Natural killer cell (primary cell): ENCODE measurements around the gene LACC1. TPM values are rescaled to one million over a fixed set of nuclear protein-coding genes. Genes with fewer than 3 reads are reported as not detected.

Experiments
- ATAC-seq, 3 donors: fragments of 150-1000 bp in 2 of 3; fragments of 200-7000 bp in 1 of 3; cut with Tn5 transposase; 1 replicate in 1 of 3; 2 replicates in 2 of 3; pipeline ENCODE4 v1.10.0; 2021; ENCODE audit warnings: mild to moderate bottlenecking in 2 of 3, moderate library complexity in 2 of 3
- DNase-seq, 2 donors: peaks; one replicate each; pipeline versions ENCODE4 v3.0.0 to v3.0.0-alpha.2; 2013 to 2021; ENCODE audit warnings: mixed read lengths in 1 of 2
- H3K27ac ChIP-seq: one replicate; pipeline ENCODE4 v1.5.1; 2013; ENCODE audit warnings: mild to moderate bottlenecking, low read length
- H3K27me3 ChIP-seq: one replicate; pipeline ENCODE4 v1.6.1; 2013; ENCODE audit warnings: low read length; ENCODE audit not compliant: control insufficient read depth, insufficient read depth
- H3K36me3 ChIP-seq: one replicate; pipeline ENCODE4 v1.6.1; 2013; ENCODE audit warnings: low read length; ENCODE audit not compliant: control insufficient read depth, insufficient read depth
- H3K4me1 ChIP-seq: one replicate; pipeline ENCODE4 v1.6.1; 2013; ENCODE audit warnings: low read length; ENCODE audit not compliant: control insufficient read depth, insufficient read depth
- H3K4me3 ChIP-seq: one replicate; pipeline ENCODE4 v1.5.1; 2013; ENCODE audit warnings: low read length
- H3K9me3 ChIP-seq: one replicate; pipeline ENCODE4 v1.6.1; 2013; ENCODE audit warnings: low read length; ENCODE audit not compliant: control insufficient read depth, insufficient read depth
- H3K27ac Mint-ChIP-seq, 2 donors: one replicate each; pipeline ENCODE4 v1.8.0; 2022; ENCODE audit warnings: mild to moderate bottlenecking in 2 of 2, mixed read lengths in 2 of 2, moderate library complexity in 1 of 2
- H3K27me3 Mint-ChIP-seq, 2 donors: one replicate each; pipeline ENCODE4 v1.8.0; 2022; ENCODE audit warnings: low read depth in 2 of 2, mixed read lengths in 2 of 2
- H3K36me3 Mint-ChIP-seq: one replicate; pipeline ENCODE4 v1.8.0; 2022; ENCODE audit warnings: mixed read lengths
- H3K4me1 Mint-ChIP-seq, 2 donors: one replicate each; pipeline ENCODE4 v1.8.0; 2022; ENCODE audit warnings: mixed read lengths in 2 of 2
- H3K4me3 Mint-ChIP-seq: one replicate; pipeline ENCODE4 v1.8.0; 2022; ENCODE audit warnings: mild to moderate bottlenecking, moderate library complexity, mixed read lengths
- H3K9me3 Mint-ChIP-seq, 2 donors: one replicate each; pipeline ENCODE4 v1.8.0; 2022; ENCODE audit warnings: mixed read lengths in 2 of 2
- CTCF ChIP-seq: fragments of 200-600 bp; IDR thresholded peaks from one replicate; pipeline ENCODE4 v1.8.0; 2022; ENCODE audit warnings: antibody characterized with exemption
- WGBS: methylation state at CpG from one replicate; pipeline ENCODE4 v1.1.7; 2013; ENCODE audit warnings: missing lambda C conversion rate; ENCODE audit not compliant: insufficient coverage; 5-methylcytosine and 5-hydroxymethylcytosine counted together
- intact Hi-C: fragments of 100-400 bp; cut with micrococcal nuclease; formaldehyde crosslinking; loops from one replicate; pipeline ENCODE4 v1.14.2; 2022
- total RNA-seq, 4 donors: library from RNA; stranded (reverse); fragments of 120-200 nt in 1 of 4; gene quantifications; one replicate each; pipeline versions ENCODE4 v1.2.3 to v1.2.4, GENCODE V29; 2013 to 2022

The LACC1 gene
- total RNA-seq, 3 donors from 2014 or later (not counting 1 experiment from before 2014, with no cell fraction given) = 1.1 to 4.3 (median 2.8) TPM

GRCh38 chr13:43850873-43851272 is 28.8 kb upstream of the LACC1 start:
- Histone ChIP-seq H3K9me3 (peaks cover 8% of the 10 kb centered on the region), H3K36me3 (no peaks in the 10 kb centered on the region), H3K27me3 (no peaks in the 10 kb centered on the region), H3K27ac (no peak overlapping the region), H3K4me3 (no peak overlapping the region), H3K4me1 (no peaks in the 10 kb centered on the region)
- intact Hi-C loops = no loop called here
- TF ChIP-seq CTCF = no peak
- Mint-ChIP-seq H3K4me3 (no peak overlapping the region), H3K9me3 (peaks cover 12 to 24% of the 10 kb centered on the region in 2 donors), H3K27me3 (peaks cover 0 to 3% of the 10 kb centered on the region in 2 donors), H3K27ac (no peak overlapping the region), H3K36me3 (peaks cover 58% of the 10 kb centered on the region), H3K4me1 (no peaks in the 10 kb centered on the region)
- ATAC-seq (no peak), DNase-seq (no peak)
- 100% methylated on average over 1 of the region's 1 CpG for WGBS

DNA sequence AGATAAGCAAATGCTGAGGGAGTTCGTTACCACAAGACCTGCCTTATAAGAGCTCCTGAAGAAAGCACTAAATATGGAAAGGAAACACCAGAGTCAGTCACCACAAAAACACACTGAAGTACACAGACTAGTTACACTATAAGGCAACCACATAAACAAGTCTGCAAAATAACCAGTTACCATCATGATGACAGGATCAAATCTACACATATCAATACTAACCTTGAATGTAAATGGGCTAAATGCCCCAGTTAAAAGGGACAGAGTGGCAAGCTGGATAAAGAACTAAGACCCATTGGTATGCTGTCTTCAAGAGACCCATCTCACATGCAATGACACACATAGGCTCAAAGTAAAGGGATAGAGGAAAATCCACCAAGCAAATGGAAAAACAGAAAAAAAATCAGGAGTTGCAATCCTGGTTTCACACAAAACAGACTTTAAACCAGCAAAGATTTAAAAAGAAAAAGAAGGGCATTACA is 26.7 kb upstream of the LACC1 start:
- Histone ChIP-seq H3K36me3 (no peaks in the 10 kb centered on the region), H3K27me3 (no peaks in the 10 kb centered on the region), H3K4me3 (no peak overlapping the region), H3K9me3 (peaks cover 8% of the 10 kb centered on the region), H3K4me1 (no peaks in the 10 kb centered on the region), H3K27ac (no peak overlapping the region)
- peaks cover 12 to 24% of the 10 kb centered on the region in 2 donors for H3K9me3 Mint-ChIP-seq
- peaks cover 58% of the 10 kb centered on the region for H3K36me3 Mint-ChIP-seq
- peaks cover 0 to 3% of the 10 kb centered on the region in 2 donors for H3K27me3 Mint-ChIP-seq
- DNase-seq = no peak
- intact Hi-C loops = no loop called here
- no peak for ATAC-seq
- no peak overlapping the region for H3K27ac Mint-ChIP-seq
- 100% methylated on average over 1 of the region's 1 CpG for WGBS
- no peaks in the 10 kb centered on the region for H3K4me1 Mint-ChIP-seq
- H3K4me3 Mint-ChIP-seq = no peak overlapping the region
- TF ChIP-seq CTCF = no peak

GRCh38 chr13:43861863-43862262 is 17.8 kb upstream of the LACC1 start:
- Histone ChIP-seq H3K4me1 (no peaks in the 10 kb centered on the region), H3K4me3 (no peak overlapping the region), H3K27ac (no peak overlapping the region), H3K36me3 (no peaks in the 10 kb centered on the region), H3K9me3 (no peaks in the 10 kb centered on the region), H3K27me3 (no peaks in the 10 kb centered on the region)
- no peak for ATAC-seq
- no peak overlapping the region for H3K4me3 Mint-ChIP-seq
- TF ChIP-seq CTCF = no peak
- 95% methylated on average over 1 of the region's 1 CpG for WGBS
- peaks cover 0 to 2% of the 10 kb centered on the region in 2 donors for H3K27me3 Mint-ChIP-seq
- no peaks in the 10 kb centered on the region for H3K36me3 Mint-ChIP-seq
- no peak for DNase-seq
- intact Hi-C loops = no loop called here
- H3K4me1 Mint-ChIP-seq = no peaks in the 10 kb centered on the region
- H3K27ac Mint-ChIP-seq = no peak overlapping the region
- no peaks in the 10 kb centered on the region for H3K9me3 Mint-ChIP-seq

- Mint-ChIP-seq H3K4me3 (no peak overlapping the region), H3K4me1 (no peaks in the 10 kb centered on the region), H3K9me3 (no peaks in the 10 kb centered on the region), H3K36me3 (no peaks in the 10 kb centered on the region), H3K27me3 (peaks cover 0 to 2% of the 10 kb centered on the region in 2 donors), H3K27ac (no peak overlapping the region)
- no peak for TF ChIP-seq CTCF
- no peak for ATAC-seq
- H3K36me3 ChIP-seq = no peaks in the 10 kb centered on the region
- DNase-seq = no peak
- H3K4me1 ChIP-seq = no peaks in the 10 kb centered on the region
- H3K27ac ChIP-seq = no peak overlapping the region
- 100% methylated on average over 1 of the region's 4 CpGs for WGBS
- H3K9me3 ChIP-seq = no peaks in the 10 kb centered on the region
- intact Hi-C loops = no loop called here
- H3K27me3 ChIP-seq = no peaks in the 10 kb centered on the region
- H3K4me3 ChIP-seq = no peak overlapping the region
Observed at GRCh38 chr13:43864921-43865320, 14.8 kb upstream of the LACC1 start.
